ENCODE results near the gene KPNA1. TPM values are rescaled to one million over a fixed set of nuclear protein-coding genes. Genes with fewer than 3 reads are reported as not detected.
A peak's percentile ranks its signal among the peaks of the same experiment; 100 is the strongest.

The KPNA1 gene
- total RNA-seq, 4 donors from 2014 or later = 8.6 to 108 (median 30.2) TPM

DNA sequence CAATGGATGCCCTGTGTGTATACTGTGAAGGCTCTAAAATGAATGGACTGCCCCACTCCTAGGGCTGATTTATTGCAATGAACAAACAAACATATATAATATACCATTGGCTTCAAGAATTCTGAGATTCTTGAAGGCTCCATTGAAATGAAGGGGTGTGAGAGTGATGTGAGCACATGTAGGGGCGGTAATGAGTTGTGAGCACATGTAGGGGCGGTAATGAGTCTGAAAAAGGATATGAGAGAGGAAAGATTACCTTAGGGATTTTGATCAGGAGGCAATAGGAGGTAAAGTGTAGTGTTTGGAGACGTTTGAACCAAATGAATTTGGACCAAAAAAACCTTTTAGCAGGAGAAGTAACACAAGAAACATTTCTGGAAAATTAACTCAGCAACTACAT is 127.0 kb downstream of the KPNA1 start:
- Histone ChIP-seq H3K4me1 (peaks cover 0 to 47% (median 13%) of the 10 kb centered on the region in 4 donors), H3K36me3 (no peaks in the 10 kb centered on the region), H3K9me3 (no peaks in the 10 kb centered on the region), H3K27ac (no peak overlapping the region), H3K4me3 (peak overlapping the region in 1 of 4 donors; percentile 3), H3K27me3 (no peaks in the 10 kb centered on the region)
- intact Hi-C loops (cut with DNase I; ENCODE audit: low total_unique reads) (no loop called here), in situ Hi-C loops (cut with MboI; ENCODE audit: low pct_ligation_motif_present in 1 of 4, low pct_unique_long_range_greater_than_20kb in 1 of 4, low sequenced_read_pairs in 3 of 4) (loop anchor here in 2 of 4 donors (10.0 to 25.0 kb wide), 2 partner anchors 287 to 300 kb away; partner anchors contain the start of gene PARP14 (in 1 of the 2))
- WGBS, 2 donors (ENCODE audit: low coverage in 1 of 2) = 82 to 84% methylated on average over 3 of the region's 3 CpGs
- TF ChIP-seq POLR2A (IDR thresholded peaks at IDR 0.05) (no peak), POLR2AphosphoS5 (IDR thresholded peaks at IDR 0.05) (no peak), EP300 (IDR thresholded peaks at IDR 0.05; ENCODE audit: low read depth) (no peak)
- TF ChIP-seq, protein P1, sequence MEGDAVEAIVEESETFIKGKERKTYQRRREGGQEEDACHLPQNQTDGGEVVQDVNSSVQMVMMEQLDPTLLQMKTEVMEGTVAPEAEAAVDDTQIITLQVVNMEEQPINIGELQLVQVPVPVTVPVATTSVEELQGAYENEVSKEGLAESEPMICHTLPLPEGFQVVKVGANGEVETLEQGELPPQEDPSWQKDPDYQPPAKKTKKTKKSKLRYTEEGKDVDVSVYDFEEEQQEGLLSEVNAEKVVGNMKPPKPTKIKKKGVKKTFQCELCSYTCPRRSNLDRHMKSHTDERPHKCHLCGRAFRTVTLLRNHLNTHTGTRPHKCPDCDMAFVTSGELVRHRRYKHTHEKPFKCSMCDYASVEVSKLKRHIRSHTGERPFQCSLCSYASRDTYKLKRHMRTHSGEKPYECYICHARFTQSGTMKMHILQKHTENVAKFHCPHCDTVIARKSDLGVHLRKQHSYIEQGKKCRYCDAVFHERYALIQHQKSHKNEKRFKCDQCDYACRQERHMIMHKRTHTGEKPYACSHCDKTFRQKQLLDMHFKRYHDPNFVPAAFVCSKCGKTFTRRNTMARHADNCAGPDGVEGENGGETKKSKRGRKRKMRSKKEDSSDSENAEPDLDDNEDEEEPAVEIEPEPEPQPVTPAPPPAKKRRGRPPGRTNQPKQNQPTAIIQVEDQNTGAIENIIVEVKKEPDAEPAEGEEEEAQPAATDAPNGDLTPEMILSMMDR (IDR thresholded peaks at IDR 0.05) = no peak
- DNase-seq = no peak

DNA sequence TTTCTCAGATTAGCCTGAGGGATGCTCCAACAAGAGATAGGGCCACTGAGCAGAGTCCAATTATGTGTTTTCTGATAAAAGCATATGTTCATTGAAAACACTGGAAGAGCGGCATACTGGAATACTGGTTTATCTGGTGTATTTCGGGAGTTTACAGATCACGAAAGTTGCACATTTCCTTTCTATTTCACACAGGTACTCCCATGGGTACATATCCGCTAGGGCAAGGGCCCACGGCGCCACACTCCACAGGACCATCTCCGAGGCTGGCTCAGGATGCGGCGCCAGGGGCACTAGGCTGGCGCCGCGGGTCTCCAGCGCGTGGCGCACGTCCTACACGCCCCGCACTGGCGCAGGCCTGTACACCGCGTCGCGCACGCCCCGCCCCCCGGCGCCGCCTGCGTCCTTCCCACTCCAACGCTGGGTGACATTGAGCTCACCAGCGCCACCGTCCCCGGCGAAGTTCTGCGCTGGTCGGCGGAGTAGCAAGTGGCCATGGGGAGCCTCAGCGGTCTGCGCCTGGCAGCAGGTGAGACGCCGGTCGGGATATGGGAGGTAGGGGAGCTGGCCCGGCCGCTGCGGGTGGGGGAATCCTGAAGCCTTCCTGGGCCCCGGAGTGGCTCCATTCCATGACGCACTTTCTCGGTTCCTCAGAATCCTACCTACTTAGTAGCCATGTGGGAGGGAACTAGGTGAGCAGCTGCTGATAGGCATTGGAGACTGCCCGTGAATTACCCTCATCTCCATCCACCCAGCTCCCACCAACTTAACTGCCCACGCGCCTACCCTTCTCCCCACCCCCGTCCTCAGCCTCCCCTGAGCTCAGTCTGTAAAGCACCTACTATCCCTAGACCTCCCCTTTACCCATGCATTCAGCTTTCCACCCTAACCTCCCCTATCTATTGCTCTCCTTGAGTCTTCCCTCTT is 130.7 kb downstream of the KPNA1 start, which contains the start of gene FAM162A:
Gene FAM162A, plus strand, starts transcription at position 412 of the 927 bp plus-strand sequence. Its CDS starts 84 bp downstream, at position 496.
- DNase-seq = peak; percentile 96
- H3K36me3 ChIP-seq = no peaks in the 10 kb centered on the region
- no peaks in the 10 kb centered on the region for H3K27me3 ChIP-seq
- peak within 1 kb of the TSS; percentile 44 to 84 (median 62) for H3K4me3 ChIP-seq
- no peaks in the 10 kb centered on the region for H3K9me3 ChIP-seq
- in situ Hi-C loops (cut with MboI; ENCODE audit: low pct_ligation_motif_present in 1 of 4, low pct_unique_long_range_greater_than_20kb in 1 of 4, low sequenced_read_pairs in 3 of 4) (loop anchor here in 2 of 4 donors (10.0 to 25.0 kb wide), 2 partner anchors 291 to 303 kb away; partner anchors contain the start of gene PARP14 (in 1 of the 2)), intact Hi-C loops (cut with DNase I; ENCODE audit: low total_unique reads) (no loop called here)
- TF ChIP-seq POLR2A (IDR thresholded peaks at IDR 0.05) = peak; percentile 95
- TF ChIP-seq, protein P1 (IDR thresholded peaks at IDR 0.05) = peak in 4 of 5 experiments; percentile 26 to 69 (median 47)
- peak; percentile 97 to 98 (median 97) for TF ChIP-seq POLR2AphosphoS5 (IDR thresholded peaks at IDR 0.05)
- TF ChIP-seq EP300 (IDR thresholded peaks at IDR 0.05; ENCODE audit: low read depth) = no peak
- WGBS, 2 donors (ENCODE audit: low coverage in 1 of 2) = 2 to 6% methylated on average over 3 to 15 of the region's 52 CpGs
- H3K27ac ChIP-seq = peak within 1 kb of the TSS; percentile 88 to 95 (median 91)
- H3K4me1 ChIP-seq = peaks cover 0 to 45% (median 18%) of the 10 kb centered on the region in 4 donors

DNA sequence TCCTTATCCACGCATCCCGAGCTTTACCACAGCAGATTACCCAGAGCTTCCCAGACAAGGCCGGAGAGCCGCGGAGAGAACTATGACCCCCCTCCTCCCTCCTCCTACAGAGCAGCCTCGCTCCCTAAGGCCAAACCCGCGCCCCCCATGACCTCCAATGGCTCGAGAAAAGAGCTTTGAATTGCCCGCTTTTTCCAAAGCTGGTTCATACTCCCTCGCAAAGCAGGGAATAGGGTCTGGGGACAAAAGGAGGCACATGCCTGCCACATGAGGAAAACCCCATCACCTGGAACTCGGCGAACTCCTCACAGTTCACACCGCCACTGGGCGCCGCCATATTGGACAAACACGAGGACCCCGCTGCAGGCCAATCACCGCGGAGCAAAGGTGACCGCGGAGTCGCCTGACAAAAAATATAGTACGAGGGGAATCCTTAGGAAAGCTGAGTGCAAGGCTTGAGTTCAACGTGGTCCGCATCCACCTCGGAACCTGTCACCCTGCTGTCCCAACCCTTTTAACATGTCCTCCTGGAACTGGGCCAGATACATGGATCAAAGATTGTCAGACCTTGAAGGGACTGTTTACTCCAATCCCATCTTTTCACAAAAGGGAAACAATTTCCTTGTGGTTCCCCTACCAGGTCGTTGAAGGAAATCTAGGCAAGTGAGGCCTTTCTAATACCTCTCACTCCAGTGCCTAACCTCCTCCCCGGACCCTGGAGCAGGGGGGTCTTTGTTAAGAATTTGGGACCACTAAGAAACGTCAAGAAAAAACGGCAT is 131.7 kb downstream of the KPNA1 start, which contains the start of gene MIX23:
Gene MIX23, minus strand, starts transcription at position 344 of the 779 bp plus-strand sequence. Its CDS starts 7 bp downstream, at position 337.
- intact Hi-C loops (cut with DNase I; ENCODE audit: low total_unique reads) = no loop called here
- in situ Hi-C loops (cut with MboI; ENCODE audit: low pct_ligation_motif_present in 1 of 4, low pct_unique_long_range_greater_than_20kb in 1 of 4, low sequenced_read_pairs in 3 of 4) = loop anchor here in 2 of 4 donors (10.0 to 25.0 kb wide), 2 partner anchors 292 to 304 kb away; partner anchors contain the start of gene PARP14 (in 1 of the 2)
- no peaks in the 10 kb centered on the region for H3K36me3 ChIP-seq
- H3K4me3 ChIP-seq = peak within 1 kb of the TSS; percentile 44 to 84 (median 62)
- peaks cover 0 to 45% (median 18%) of the 10 kb centered on the region in 4 donors for H3K4me1 ChIP-seq
- H3K9me3 ChIP-seq = no peaks in the 10 kb centered on the region
- H3K27ac ChIP-seq = peak within 1 kb of the TSS; percentile 88 to 95 (median 91)
- TF ChIP-seq EP300 (IDR thresholded peaks at IDR 0.05; ENCODE audit: low read depth) (no peak), POLR2A (IDR thresholded peaks at IDR 0.05) (peak; percentile 44), POLR2AphosphoS5 (IDR thresholded peaks at IDR 0.05) (peak; percentile 69 to 80 (median 70))
- peak; percentile 89 for DNase-seq
- 0% methylated on average over 4 to 31 of the region's 31 CpGs for WGBS, 2 donors (ENCODE audit: low coverage in 1 of 2)
- no peaks in the 10 kb centered on the region for H3K27me3 ChIP-seq

DNA sequence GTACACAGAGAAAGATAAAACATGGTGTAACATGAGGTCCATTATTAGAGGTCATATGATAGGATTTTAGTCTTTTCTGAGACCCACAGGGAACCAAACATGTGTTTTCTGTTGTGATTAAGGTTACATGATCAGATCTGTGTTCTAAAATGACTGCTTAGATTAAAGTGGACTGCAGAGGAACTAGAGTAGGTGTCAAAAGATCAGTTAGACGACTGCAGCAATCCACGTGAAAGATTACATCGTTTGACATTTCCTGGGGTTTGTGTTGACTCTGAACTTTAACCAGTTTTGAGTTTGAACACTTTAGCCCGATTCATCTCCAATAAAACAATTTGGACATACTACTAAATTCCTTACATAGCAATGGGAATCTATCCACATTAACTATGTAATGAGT is 136.8 kb downstream of the KPNA1 start:
- Histone ChIP-seq H3K27ac (no peak overlapping the region), H3K36me3 (no peaks in the 10 kb centered on the region), H3K27me3 (no peaks in the 10 kb centered on the region), H3K4me1 (peaks cover 0 to 11% (median 10%) of the 10 kb centered on the region in 4 donors), H3K4me3 (no peak overlapping the region), H3K9me3 (no peaks in the 10 kb centered on the region)
- no peak for TF ChIP-seq POLR2A (IDR thresholded peaks at IDR 0.05)
- no peak for TF ChIP-seq POLR2AphosphoS5 (IDR thresholded peaks at IDR 0.05)
- no peak for TF ChIP-seq EP300 (IDR thresholded peaks at IDR 0.05; ENCODE audit: low read depth)
- TF ChIP-seq, protein P1 (IDR thresholded peaks at IDR 0.05) = no peak
- in situ Hi-C loops (cut with MboI; ENCODE audit: low pct_ligation_motif_present in 1 of 4, low pct_unique_long_range_greater_than_20kb in 1 of 4, low sequenced_read_pairs in 3 of 4) = loop anchor here in 1 of 4 donors (25.0 kb wide), 1 partner anchor 309 kb away; the partner anchor contains the start of gene PARP14
- intact Hi-C loops (cut with DNase I; ENCODE audit: low total_unique reads) = no loop called here
- DNase-seq = no peak
- 44 to 45% methylated on average over 4 of the region's 4 CpGs for WGBS, 2 donors (ENCODE audit: low coverage in 1 of 2)

All from transverse colon (tissue), 4 donors.